GM19468 (cell line): ENCODE results near the gene ATP2B2.

ENCODE experiments used
- ATAC-seq: cut with Tn5 transposase; IDR thresholded peaks from one replicate; pipeline ENCODE4 v1.9.1; 2021; ENCODE audit warnings: mild to moderate bottlenecking, moderate library complexity, moderate number of reproducible peaks; ENCODE audit not compliant: unreplicated experiment; ENCODE audit errors: extremely low read depth

Gene ATP2B2

DNA sequence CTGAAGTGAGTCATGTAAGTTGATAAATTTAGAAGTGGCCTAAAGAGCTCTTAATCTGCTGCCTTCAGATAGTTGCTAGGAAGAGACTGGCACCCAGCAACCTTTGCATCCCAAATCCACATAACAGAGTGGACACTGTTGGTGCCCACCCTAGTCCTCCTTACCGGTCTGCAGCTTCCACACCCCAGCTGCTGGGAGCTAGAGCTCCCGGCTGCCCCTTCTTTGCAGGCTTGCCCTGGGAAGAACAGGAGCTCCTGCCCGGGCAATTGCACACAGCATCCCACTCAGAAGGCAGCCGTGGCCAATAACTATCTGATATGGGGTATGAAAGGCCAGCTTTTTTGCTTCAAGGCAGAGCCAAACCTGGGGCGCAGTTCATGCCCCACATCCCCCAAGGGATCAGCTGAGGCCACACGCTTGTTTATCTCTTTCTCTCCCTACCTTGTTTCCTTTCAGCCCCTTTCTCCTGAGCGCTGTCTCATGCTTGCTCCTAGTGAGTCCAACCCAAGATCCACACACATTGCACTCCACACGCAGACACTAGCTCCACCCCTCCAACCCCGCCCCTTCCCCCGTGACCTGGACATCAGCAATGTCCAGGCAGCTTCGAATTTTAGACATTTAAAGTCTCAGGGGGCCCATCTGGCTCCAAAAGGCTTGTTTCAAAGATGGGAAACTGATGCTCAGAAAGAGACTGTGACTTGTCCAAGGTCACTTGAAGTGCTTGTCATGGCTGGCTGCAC is 9.1 kb downstream of the ATP2B2 start:
- no peak for ATAC-seq

DNA sequence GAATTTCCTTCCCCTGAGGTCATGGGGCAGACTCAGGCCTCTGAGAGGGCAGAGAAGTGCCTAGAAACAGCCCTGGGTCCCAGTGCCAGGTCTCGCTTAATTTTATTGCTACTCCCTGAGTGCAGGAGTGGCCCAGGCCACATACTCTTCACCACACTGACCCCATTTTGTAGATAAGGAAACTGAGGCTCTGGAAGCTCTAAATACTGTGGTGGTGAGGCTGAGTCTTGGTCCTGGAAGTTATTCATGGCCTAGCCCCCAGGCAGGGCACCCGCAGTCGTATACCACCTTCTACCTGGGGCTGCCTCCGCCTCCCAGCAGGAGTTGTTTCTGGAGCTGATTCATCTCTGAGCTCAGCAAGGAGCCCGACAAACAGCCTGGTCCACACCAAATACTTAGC is 9.8 kb downstream of the ATP2B2 start:
- ATAC-seq, result no peak

DNA sequence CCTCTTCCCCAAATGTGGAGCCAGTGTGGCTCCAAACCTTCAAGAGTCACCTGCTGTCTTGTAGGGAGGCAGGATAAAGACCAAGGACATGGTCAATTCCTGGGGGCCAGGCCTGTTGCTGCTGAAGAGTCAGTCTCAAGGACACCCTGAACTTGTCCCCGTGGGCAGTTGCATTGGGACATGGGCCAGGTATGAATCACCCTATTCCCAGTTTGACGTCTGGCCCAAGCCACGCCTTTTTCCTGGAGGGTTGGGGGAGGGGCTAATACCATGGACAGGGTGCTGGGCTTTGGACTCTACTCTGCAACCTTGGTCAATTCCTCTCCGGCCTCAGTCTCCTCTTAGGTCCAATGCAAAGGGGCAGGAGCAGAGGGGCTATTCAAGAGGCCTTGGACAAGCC is 10.4 kb downstream of the ATP2B2 start:
- no peak for ATAC-seq

DNA sequence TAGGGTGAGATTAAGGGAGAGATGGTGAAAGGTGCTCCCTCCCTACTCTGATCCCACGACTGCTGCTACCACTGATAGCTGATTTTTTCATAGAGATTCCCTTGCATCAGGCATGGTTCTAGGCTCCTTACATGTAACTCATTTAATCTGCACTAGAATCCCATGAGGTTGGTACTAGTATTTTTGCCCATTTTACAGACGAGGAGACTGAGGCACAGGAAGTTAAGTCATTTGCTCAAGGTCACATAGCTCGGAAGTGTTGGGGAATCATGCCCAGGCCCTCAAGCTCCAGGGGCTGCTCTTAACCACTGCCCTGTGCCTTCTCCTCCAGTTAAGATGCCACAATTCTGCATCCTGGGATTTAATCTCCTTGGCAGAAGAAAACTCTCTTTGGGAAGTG is 11.2 kb downstream of the ATP2B2 start:
- no peak for ATAC-seq

DNA sequence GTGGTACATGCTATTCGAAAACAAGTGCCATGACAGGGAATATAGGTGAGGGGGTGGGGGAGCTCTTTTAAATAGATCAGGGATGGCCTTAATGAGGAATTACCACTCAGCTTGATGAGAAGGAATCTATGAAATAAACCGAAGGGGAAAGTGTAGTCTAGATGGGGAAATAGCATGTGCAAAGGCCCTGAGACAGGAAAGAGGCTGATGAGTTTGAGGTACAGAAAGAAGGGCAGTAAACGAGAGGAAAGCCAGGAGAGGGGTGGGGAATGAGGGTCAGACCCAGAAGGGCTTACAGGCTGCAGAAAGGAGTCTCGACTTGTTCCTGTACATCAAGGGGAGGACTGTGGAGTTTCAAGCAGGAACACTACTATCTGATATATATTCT is 12.2 kb downstream of the ATP2B2 start:
- no peak for ATAC-seq

DNA sequence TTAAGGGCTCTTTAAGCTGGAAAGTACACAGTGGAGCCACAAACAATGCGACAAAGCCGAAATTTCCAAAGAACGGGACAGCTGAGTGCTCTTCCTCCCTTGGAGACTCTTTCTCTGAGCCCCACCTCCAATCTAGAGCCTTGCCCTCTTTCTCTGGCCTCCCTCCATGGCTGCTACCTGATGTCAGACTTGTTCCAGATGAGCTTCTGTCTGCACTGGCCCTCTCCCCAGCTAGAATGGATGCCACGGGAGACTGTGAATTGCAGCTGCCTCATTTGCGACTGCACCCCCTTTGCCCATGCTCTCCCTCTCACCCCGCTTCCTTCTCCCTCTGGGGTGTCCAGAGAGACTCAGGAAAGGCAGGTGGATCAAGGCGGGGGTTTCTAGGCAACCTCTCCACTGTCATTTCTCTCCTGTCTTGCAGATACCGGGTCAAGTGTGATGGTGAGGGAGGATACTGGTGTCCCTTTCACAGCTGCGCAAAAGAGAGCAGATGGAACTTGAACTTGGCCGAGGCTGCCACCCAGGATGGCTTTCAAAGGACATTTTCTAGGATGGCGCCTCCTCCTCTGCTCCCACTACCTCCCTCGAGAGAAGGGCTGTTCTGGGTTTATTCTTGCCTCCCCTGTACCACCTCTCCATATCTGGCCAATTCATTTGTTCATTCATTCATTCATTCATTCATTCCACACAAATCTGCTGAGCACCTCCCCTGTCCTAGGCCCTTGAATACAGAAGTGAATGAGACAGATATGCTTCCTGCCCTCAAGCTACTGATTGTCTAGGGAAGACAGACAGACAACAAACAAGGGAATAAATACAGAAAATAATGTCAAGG is 12.8 kb downstream of the ATP2B2 start:
- no peak for ATAC-seq

DNA sequence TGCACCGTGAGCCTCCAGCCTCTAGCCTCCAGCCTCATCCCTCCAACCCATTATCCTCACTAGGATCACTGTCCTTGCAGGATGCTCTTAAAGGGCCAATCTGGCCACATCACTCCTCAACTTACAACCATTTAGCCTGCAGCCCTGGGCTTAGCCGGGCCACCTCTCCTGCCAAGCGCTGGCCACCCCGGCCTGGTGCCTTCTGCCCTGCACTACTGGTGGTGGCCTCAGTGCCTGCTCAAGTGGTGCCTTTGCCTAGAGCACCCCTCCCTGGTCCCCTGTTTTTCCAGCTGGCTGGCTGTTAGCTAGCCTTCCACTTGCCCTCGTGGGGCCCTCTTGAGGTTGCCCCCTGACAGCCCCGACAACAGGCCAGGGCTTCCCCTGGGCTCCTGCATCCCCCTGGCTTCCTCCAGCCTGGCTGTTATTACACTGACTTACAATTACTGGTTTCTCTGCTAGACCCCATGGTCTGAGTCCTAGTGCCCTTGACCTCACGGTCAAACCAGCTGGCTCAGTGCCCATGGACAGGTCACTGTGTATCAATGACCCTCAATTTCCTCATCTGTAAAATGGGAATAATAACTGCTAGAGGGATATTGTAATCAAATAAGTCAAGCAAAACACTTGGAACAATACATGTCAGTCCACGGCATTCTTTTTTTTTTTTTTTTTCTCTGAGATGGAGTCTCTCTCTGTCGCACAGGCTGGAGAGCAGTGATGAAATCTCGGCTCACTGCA is 15.5 kb downstream of the ATP2B2 start:
- ATAC-seq, result no peak

DNA sequence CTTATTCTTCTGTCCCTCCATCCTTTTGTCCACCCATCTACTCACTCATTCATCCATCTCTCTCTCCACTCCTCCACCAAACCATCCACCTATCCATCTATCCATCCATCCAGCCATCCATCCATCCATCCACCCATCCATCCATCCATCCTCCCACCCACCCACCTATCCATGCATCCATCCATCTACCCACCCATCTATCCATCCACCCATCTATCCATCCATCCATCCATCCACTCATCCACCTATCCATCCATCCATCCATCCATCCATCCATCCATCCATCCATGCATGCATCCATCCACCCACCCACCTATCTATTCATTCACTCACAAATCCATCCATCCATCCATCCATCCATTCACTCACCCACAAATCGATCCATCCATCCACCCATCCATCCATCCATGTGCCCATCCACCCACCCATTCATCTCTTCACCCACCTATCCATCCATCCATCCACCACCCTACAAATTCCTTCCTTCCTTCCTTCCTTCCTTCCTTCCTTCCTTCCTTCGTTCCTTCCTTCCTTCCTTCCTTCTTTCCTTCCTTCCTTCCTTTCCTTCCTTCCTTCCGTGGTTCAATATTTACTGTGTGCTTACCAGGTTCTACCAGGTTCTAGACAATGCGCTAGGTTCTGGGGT is 17.3 kb downstream of the ATP2B2 start:
- no peak for ATAC-seq

DNA sequence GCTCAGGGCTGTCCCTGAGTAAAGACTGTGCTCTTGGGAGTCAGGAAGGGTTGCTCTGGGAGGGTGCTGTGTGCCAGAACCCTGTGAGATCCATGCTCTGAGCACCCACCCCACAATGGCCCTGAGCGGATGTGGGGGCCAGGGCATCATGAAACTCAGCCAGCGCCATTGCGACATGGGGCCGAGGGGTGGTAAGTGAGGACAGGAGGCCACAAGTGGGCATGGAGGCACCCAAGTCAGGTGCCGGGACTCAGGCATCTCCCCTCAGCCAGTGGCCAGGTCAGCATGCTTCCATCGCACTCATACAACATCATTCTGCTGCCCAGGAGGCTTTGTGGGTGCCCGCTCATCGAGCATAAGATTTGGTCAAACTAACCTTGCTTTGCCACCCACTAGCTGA is 19.6 kb downstream of the ATP2B2 start:
- no peak for ATAC-seq

DNA sequence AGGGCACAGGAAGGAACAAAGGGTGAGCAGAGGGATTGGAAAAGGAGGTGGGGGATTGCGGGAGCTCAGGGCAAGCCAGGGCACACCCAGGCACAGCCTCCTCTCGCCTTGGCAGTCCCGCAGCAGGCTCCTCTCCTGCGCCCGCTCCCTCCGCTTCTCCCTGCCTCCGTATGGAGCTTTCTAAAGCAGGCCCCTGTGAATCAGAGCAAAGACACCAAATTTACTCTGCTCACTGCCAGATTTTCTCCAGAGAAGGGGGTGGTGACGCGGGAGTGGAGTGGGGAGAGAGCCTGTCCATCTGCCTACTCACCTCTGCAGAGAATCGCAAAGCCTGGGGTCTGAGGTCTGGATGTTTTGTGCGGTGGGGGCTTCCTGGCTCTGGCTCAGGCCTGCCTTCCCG is 20.0 kb downstream of the ATP2B2 start:
- no peak for ATAC-seq

DNA sequence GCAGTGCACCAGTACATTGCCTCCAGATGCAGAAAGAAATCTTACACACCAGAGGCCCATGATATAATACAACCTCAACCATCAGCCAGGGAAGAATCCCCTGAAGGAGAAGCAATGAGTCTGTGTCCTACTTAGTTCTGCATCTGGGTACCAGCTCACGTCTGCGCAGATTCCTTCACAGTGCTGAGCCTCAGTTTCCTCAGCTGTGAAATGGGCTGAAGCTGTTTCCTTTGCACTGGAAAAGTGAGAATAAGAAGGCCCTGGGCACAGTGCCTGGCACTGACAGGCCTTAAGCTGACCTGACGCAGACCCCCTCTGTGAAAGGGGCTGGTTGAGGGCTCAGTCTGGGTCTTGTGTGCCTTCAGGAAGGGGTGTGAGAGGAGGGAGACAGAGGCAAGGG is 20.7 kb downstream of the ATP2B2 start:
- ATAC-seq, result no peak

DNA sequence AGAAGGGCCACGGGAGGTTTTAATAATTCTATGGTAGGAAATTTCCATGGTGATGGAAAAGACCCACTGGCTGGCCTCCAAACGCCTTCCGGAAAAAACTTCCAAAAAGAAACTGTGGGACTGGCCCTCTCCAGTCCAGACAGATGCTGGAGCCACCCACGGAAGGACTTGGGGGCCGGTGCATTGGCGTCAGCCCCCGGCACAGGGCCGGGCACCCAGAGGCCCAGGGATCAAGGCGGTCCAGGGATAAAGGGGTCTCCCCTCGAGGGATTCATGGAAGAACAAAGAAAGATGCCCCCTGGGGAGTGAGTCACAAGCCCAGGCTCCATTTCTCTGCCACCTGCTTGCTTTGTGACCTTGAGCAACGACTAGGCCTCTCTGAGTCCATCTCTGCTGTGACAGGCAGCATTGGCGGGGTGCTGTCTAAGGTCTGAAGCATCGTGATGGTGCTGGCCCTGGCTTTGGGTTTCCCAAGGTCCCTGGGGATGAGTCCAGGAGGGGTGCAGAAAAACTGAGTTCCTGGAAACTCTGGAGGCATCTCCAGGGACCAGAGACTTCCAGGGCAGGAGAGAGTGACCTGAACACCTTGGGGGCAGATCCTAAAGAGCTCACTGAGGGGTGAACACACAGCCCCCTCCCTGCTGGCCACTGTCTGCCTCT is 21.6 kb downstream of the ATP2B2 start:
- ATAC-seq, result no peak

DNA sequence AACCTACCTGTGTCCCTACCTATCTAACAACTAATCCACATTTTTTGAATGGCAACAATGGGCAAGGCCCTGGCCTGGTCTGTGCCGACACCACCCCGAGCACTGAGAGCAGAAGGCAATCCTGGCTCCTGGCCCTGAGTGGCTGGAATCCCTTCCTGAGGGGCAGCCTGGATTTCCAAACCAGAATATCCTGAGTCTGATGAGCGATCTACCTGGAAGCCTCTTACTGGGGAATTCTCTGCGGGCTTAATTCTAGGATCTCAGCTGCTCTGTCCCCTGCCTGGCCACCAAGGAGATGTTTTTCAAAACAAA is 22.1 kb downstream of the ATP2B2 start:
- no peak for ATAC-seq

DNA sequence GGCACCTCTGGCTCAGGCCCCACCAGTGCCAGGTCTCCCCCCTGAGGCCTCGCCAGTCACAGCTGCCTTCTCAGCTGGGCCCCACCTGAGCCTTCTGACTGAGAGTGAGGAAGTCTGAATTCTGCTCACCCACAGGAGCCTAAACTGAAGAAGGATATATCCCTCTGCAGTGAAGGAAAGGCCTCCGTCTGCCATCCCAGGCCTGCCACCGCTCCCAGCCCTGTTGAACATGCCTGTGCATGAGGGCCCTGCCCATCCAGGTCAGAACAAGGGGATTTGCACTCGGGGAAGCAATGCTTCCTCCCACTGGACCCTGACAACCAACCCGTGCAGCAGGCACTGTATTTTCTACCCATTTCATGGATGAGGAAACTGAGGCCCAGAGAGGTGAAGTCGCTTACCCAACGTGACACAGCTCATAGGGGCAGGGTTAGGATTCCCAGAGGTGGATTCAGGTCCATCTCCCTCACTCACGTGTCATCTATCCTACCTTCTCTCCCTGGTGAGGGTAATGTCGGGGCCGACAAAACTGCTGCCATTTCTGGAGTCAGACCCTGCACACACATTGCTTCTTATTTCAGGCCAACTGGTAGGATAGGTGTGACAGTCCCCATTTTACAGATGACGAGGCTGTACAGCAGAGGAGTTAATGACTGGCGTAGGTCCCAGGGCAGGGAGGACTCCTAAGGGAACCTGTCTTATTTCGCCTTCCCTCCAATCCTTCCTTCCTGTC is 22.6 kb downstream of the ATP2B2 start:
- ATAC-seq, result no peak

DNA sequence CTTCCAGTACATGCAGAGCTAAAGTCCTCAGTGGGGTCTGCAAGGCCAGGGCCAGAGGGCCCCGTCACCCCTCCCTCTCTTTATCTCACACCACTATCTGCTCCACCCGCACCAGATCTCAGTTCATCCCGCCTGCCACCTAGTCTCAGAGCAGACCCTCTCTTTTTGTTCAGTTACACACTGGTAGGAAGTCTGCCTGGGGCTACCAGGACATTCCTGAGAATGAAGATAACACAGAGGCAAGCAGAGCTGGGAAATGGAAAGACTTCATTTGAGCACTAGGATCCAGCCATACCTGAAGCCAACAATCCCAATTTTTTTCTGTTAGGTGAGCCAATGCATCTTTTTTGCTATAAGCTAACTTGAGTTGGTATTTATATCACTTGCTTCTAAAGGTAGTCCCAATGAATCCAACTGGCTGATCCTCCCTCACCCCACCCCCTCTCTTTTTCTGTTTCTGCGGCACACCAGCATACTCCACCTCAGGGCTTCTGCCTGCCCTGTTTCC is 24.5 kb downstream of the ATP2B2 start:
- no peak for ATAC-seq

DNA sequence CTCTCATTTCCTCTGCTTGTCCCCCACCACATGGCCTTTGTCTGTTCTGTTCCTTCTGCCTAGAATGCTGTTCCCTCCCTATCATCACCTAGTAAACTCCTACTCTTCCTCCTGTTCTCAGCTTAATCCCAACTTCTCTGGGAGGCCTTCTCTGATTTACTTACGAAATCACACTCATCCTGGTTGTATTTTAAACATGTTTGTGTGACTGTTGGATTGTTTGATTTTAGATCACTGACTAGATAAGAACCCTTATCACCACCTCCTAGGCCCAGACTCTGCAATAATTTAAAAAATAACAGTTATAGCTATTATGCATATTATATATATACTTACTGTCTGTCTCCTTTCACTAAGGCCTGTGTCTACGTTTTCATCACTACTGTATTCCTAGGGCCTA is 26.1 kb downstream of the ATP2B2 start:
- no peak for ATAC-seq

DNA sequence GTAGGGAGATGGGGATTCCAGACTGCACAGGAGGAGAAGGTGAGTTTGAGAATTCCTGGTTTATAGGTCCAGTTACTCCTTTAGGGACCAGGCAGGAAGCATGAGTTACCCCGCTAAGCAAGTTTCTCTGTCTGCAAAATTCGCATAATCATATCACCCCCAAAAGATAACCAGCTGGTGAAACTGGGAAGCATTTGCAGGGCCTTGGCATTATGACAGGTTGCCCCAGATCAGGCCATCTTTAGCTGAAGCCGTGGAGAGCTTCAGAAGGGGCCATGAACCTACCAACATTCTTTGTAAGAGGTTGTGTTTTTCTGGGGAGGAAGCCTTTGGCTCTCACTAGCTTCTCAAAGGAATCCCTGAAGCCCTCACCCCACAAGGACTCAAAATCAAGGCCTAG is 29.4 kb downstream of the ATP2B2 start:
- no peak for ATAC-seq

DNA sequence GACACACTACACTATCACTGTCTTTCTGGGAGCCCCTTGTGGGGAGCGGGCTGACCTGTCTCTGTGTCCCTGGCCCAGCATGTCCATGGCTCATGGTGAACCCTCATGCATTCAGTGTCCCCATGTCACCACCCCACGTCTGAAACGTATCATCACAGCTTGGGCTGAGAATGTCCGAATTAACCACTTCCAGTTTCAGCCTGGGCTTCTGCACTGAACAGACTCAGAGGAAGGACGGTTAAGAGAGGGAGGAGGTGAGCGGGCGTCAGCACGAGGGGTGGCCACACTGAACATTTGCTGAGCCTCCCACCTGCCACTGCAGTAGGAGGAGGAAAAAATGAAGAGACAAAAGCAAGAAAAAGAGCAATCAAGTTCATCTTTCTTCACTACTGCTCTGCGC is 30.5 kb downstream of the ATP2B2 start:
- ATAC-seq, result no peak

DNA sequence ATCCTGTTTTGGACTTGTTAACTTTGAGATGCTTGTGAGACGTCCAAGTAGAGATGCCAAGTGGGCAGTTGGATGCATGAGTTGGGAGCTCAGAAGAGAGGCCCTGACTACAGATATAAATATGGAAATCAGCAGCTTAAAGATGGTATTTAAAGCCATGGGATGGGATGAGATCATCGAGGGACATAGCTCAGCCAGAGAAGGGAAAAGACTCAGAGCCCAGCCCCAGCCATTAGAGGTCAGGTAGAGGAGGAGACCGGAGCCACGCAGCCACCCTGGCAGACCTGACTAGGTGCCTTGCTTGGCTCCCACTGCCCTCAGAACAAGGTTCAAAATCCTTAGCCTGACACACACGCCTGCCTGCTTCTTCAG is 31.1 kb downstream of the ATP2B2 start:
- ATAC-seq, result no peak
